ENCODE measurements around the gene ANAPC13.

Gene ANAPC13

GRCh38 chr3:134462331-134462941 is 23.3 kb downstream of the ANAPC13 start:
- H3K27ac ChIP-seq: no peak overlapping the region
- TF ChIP-seq ZFX (IDR thresholded peaks at IDR 0.05): no peak
- TF ChIP-seq CTCF (conservative IDR thresholded peaks at IDR 0.05): no peak

- no peak for TF ChIP-seq ZFX (IDR thresholded peaks at IDR 0.05)
- TF ChIP-seq CTCF (conservative IDR thresholded peaks at IDR 0.05): no peak
- H3K27ac ChIP-seq: no peak overlapping the region
Observed at GRCh38 chr3:134460965-134461364, 24.8 kb downstream of the ANAPC13 start.

GRCh38 chr3:134459562-134459961 is 26.2 kb downstream of the ANAPC13 start:
- no peak for TF ChIP-seq CTCF (conservative IDR thresholded peaks at IDR 0.05)
- no peak for TF ChIP-seq ZFX (IDR thresholded peaks at IDR 0.05)

GRCh38 chr3:134458406-134458945 is 27.3 kb downstream of the ANAPC13 start:
- TF ChIP-seq ZFX (IDR thresholded peaks at IDR 0.05): no peak
- H3K27ac ChIP-seq: no peak overlapping the region

More at GRCh38 chr3:134459562-134459961, 26.2 kb downstream of the ANAPC13 start:
- no peak overlapping the region for H3K27ac ChIP-seq

- H3K27ac ChIP-seq: no peak overlapping the region
- TF ChIP-seq CTCF (conservative IDR thresholded peaks at IDR 0.05): no peak
- no peak for TF ChIP-seq ZFX (IDR thresholded peaks at IDR 0.05)
Observed at GRCh38 chr3:134457376-134458074, 28.3 kb downstream of the ANAPC13 start.

GRCh38 chr3:134453631-134454030 is 32.2 kb downstream of the ANAPC13 start:
- TF ChIP-seq CTCF (conservative IDR thresholded peaks at IDR 0.05) (0 out of 2 replicates have a peak, but pooled peaks have one; percentile 11), ZFX (IDR thresholded peaks at IDR 0.05) (no peak)
- H3K27ac ChIP-seq: no peak overlapping the region

GRCh38 chr3:134449951-134450350 is 35.8 kb downstream of the ANAPC13 start:
- no peak overlapping the region for H3K27ac ChIP-seq
- no peak for TF ChIP-seq ZFX (IDR thresholded peaks at IDR 0.05)
- TF ChIP-seq CTCF (conservative IDR thresholded peaks at IDR 0.05): no peak
